Globus pallidus (tissue), 1 donor: Measurements from ENCODE around the gene TP53RK.
"Not testable (repeated sequence)": the region's sequence is repeated elsewhere in the genome, so short reads cannot be mapped to it uniquely, and the experiment has no call there.

ENCODE experiments used
- DNase-seq: peaks from one replicate; pipeline ENCODE4 v3.0.0-alpha.2; 2015; ENCODE audit warnings: low spot score

The TP53RK gene

DNA sequence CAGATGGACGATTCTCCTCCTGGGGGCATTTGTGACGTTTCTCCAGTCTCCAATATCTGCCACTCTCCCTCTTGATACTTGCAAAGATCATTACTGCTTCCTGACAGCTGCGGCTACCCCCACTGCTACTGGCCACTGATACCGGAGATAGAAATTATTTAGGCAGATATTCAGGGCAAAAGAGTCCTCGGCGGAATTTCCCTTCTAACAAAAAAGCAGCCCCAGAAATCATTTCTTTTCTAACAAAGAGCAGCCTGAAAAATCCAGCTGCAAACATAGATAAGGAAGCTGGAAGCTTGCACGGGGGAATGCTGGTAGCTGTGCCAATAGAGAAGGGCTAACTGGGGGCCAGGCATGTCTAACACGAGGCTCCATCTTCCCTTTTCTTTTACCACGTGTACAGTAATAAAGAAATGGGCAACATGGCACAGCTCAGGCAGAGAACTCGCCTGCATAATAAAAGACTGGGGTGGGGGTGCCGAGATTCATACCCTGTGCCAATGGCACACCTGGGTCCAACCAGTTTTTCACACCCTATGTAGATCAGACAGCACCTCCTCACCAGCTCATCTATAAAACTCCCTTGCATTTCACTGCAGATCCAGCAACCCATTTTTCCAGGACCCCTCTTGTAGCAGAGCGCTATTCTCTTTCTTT lies 6.1 kb downstream of the TP53RK start:
- DNase-seq = no peak

DNA sequence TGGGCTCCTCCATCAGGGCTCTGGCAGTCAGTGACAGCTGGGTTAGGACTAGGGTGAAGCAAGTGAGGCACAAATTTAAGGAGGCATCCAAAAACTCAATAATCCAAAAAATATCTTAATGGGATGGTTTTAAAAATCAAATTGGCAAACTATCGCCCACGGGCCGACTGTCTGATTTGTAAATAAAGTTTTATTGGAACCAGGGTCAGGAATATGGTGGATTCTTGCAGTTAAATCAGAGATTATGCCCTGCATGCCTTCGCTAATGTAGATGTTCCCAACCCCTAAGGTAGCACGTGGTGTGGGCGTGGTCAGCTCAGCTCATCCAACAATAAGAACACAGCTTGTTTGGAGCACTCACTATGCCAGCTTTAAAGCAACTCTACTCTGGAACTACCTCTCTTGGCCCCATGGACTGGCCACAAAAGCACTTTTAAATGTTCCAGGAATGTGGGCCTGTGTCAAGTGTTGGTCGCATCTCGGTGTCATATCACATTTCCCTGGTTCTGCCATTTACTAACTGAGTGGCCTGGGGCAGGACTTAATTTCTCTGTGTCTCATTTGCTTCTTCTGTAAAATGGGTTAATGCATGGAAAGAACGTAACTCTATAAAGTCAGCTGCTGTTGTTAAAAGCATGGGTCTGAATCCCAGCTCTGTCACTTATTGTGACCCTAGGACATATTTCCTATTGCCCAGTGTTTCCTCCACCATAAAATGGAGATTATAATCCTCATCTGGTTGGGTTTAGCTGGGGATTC lies 7.0 kb downstream of the TP53RK start:
- DNase-seq = no peak

DNA sequence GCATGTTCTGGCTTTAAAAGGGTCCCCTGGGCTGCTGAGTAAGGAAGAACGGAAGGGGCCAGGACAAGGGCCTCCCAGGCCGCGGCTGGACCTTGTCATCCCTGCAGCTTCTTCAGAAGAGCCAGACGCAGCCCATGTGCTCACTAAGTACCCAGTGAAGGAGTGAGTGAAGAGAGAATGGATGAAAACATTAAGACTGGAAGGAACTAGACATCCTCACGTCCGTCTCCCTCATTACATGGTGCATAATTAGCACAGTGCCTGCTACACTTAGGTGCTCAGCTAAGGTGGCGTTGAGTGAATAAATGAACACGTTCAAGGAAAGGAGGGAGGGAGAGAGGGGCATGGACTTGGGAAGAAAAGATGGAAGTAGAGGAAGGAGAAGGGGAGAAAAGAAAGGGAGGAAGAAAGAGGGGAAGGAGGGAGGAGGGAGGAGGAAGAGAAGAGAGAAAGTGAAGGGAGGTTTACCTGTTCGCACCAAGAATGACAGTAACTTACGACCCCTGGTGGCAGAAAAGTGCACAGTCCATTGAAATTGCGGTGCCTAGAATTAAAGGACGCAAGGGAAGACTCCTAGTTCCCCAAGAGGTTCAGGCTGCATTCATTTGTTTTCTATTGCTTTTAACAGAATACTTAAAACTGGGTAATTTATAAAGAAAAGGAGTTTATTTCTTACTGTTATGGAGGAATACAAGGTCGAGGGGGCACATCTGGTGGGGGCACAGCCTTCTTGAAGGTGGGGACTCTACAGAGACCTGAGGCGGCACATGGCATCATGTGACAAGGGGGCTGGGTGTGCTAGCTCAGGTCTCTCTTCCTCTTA lies 8.0 kb downstream of the TP53RK start:
- DNase-seq = peak; percentile 58

DNA sequence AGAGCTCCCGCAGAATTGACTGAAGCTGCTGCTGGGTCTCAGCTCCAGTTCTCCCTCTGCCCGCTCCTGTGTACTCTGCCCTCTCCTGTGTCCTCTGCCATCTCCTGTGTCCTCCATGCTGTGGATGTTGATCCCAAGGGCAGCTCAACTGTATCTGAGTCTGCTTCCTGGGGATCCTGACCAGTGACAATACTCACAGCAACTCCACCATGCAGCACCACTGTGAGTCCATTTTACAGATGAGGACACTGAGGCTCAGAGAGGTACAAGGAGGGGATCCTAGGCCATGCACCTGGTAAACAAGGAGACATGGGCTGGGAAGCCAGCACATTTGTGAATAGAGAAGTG lies 8.6 kb downstream of the TP53RK start:
- DNase-seq = no peak

DNA sequence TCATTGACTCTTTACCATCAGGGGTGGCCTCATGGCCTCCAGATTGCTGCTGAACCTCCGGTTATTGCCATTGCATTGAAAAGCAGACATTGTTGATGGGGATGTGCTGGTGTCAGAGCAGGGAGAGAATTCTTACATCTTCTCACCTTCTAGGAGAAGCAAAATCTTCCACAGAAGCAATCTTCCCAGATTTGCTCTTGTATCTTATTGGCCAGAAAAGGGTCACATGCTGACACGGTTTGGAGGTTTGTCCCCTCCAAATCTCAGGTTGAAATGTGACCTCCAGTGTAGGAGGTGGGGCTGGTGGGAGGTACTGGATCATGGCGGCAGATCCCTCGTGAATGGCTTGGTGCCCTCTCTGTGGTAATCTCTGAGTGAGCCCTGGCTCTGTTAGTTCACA lies 10.7 kb downstream of the TP53RK start:
- DNase-seq = no peak

DNA sequence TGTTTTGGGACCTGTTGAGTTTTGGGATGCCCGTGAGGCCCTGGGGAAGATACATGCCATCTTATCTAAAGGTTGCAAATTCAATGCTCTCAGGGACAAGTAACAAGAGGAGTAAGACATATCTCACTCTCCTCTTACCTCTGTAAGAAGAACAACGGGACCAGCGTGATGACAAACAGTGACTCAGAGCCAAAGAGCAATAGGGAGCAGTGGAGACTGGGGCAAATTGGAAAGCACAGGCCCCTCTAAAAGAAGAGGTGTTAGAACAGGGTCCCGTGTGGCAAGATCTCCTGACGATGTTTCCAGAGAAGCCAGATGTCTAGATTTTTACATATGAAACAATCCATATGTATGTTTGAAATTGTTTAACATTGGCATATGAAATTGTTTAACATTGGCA lies 11.6 kb downstream of the TP53RK start:
- no peak for DNase-seq

DNA sequence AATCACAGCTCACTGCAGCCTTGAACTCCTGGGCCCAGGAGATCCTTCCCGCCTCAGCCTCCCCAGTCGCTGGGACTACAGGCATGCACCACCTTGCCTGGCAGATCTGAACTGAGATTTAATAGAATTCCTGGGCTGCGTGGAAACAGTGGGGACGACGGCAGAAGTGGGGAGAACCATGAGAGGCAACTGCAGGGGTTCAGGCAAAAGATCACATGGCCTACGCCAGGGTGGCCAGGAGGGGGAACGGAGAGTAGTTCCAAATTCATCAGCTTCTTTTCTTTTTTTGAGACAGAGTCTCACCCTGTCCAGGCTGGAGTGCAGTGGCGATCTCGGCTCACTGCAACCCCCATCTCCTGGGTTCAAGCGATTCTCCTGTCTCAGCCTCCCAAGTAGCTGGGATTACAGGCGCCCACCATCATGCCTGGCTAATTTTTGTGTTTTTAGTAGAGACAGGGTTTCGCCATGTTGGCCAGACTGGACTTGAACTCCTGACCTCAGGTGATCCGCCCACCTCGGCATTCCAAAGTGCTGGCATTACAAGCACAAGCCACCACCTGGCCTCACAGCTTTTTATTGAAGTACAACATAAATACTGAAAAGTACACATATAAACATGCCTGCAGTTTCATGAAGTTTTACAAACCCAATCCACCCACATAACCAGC lies 12.5 kb downstream of the TP53RK start:
- not testable (repeated sequence) for DNase-seq

DNA sequence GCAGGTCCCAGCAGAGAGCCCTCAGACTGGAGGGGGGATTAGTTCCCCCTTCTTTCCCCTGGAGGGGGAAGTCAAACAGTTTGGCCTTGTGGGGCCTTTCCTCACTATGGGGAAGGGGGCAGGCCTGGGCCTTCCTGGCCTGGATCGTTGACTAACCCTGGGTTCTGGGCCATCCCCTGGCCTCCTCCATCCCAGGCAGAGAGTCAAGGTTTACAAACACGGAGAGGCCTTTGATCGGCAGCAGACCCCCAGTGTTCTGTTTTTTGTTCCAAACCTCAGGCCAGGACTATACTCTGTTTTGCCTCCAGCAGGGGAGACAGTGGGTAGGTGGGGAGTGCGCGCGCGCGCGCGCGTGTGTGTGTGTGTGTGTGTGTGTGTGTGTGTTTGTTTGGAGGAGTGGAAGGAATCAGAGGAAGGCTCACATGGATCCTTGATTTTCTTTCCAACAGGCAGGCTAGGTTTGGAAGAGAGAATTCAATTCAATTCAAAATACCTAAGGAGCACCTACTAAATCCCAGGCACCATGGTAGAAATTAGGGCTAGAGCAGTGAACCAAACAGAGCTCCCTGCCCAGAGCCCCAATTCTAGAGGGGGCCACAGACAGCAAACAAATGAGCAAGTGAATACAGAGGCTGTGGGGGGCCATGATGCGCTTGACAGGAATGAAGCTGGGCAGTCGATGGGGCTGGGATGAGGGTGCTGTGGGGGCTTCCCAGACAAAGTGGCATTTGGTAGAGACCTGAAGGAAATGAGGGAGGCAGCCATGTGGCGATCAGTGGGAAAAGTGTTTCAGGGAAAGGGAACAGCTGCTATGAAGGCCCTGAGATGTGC lies 14.8 kb downstream of the TP53RK start:
- DNase-seq = no peak

DNA sequence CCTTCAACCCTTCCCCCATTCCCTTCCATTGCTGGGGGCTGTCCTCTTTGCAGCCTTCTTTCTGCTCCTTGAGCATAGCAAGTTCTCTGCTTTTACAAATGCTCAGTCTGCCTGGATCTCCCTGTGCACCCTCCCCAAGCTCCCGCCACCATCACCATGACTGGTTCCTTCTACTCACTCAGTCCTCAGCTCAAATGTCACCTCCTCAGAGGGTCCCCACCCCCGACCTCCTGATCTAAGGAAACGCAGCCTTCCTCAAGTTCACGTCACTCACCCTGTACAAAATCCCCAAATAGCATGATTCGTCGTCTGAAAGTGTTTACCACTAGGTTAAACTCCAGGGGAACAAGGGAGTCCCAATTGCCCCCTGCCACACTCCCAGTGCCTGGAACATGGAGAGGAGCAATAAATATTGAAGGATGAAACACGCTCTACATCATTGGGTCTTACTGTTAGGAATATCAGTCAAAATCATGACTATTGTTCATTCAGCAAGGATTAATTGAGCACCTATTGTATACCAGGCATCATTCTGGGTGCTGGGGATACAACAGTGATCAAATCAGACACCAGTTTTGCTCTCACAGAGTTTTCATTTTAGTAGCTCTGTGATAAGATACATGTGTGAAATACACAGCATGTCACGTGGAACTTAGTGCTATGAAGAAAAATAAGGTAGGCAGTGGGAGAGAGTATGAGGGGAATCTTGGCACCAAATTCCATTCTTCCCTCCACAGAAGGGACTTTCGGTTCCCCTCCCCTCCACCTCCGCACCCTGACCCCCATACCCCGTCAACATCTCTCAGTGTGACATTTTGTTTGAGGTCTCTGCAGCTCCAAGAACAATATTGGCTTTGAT lies 15.6 kb downstream of the TP53RK start:
- no peak for DNase-seq

DNA sequence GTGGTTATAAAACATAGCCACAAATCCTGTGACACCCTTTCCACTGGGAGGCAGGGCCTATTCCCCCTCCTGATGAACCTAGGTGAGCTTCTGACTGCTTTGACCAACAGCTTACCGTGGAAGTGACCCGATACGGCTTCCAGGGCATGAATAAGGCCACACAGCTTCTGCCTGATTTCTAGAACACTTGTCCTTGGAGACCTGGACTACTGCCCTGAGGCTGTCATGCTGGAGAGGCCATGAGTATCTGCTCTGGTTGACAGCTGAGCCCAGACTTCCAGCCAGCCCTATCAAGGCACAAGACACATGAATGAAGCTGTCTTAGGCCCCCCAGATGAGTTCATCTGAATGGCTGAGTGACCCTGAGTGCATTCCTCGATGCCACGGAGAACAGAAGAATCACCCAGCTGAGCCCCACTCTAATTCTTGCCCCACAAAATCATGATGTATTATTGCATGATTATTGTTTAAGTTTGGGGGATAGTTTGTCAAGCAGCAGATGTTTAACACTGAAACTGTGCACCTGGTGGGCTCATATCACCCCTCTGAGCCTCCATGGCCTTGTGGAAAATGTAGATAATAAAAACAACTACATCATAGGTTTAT lies 16.6 kb downstream of the TP53RK start:
- DNase-seq = no peak

DNA sequence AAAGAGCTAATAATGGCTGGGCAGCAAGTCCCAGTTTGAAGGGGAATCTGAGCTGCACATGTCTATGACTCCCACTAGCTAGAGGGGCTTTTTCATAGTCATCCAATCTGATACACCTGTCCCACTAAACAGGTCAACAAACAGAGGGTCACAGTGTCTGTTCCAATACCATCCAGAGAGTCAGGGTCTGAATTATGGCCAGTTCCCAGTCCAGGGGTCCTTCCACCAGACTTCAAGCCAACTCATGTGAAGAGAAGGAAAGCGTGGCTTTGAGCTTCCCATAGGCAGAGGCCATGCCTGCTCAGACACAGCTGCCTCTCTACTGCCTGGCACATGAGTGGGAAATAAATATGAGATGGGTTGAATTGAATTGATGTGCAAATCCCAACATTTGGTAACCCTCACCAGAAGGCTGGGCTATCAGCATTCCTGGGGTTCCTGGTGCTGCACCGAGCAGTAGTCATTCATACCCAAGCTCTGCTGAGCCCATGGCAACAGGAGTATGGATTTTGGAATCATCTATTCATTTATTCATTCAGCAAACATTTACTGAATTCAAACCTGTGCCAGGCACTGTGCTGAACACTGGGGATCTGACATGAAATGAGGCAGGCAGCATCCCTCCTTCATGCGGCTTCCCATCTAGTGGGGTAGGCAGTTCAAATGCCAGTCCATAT lies 17.2 kb downstream of the TP53RK start:
- DNase-seq = no peak

DNA sequence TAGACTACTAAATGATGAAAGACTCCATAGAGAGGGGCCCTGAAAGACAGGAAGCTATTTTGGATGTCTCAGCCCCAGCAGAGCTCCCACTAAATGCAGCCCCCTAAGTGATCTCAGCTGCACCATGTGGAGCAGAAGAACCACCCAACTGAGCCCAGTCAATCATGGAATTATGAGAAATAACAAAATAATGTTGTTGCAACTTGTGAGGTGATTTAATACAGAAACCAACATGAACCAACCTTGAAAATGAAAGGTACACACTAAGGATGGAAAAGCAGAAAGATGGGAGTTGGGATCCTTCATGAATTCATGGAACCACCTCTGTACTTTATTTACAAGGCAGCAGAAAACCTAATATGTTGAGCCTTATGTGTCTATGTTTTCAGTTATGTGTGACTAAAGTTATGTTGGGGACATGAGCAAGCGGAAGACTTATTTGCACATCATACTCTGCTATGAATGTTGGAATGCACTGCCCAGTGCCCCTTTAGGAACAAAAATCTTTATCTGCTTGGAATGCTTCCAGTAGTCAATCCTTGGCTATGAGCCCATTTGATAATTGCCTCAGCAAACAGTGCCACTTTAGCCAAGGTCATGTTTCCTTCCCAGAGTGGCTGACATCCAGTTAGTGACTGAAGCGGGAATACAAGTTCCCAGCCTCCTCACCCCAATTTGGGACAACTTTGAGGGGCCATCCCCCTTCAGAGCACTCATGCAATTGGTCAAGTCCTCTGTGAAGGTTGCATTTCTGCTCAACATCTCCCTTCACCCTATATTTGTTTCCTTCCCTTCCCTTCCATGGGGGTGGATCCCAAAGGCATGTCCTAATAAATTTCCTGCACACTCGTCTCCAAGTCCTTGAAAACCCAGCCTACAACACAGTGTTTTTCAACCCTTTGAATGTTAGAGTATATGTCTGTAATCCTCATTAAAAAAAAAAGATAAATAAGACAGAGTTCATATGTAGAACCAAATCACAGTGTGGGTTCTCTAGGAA lies 18.4 kb downstream of the TP53RK start:
- no peak for DNase-seq

DNA sequence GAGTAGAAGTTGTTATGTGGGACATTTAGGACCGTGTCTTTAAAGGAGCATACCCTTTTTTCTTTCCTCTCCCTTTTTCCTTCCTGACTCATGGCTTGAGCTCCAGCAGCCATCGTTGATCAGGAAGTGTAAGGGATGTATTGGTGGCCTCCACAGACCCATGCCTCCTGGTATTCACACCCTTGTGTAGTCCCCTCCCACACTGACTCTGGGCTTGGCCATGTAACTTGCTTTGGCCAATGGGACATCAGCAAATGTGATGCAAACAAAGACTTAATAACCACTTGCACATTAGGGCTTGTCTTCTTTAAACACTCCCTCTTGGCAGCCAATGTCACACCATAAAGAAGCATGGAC lies 19.0 kb downstream of the TP53RK start:
- DNase-seq = no peak

DNA sequence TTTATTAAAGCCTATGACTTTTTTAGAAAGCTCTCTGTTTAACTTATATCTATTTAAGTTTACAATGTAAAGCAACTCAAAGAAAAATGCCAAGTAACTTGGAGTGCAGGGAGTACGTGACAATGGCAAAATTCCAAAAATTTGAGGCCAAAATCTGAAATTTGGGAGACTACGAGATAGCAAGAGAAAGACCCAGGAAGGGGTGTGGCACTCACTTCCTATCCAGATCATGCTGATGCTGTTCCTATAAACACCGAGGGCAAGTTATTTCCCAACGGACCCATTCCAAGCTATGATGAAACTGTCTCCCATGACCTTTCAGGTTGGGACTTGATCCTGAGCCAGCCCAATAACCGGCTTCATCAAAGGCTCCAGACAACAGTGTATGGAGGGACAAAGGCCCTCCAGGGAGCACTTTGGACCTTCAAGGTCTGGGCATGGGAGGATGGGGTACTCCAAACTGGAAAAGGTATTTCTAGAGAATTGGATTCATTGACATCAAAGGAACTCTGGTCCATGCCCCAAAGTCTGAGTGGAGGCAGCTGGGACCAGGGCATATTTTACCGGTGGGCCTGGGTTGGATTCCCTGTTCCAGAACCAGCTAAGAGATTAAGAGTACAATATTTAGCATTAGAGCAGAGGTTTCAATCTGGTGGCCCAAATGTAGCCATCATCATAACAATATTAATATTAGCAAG lies 22.3 kb downstream of the TP53RK start:
- DNase-seq = no peak

DNA sequence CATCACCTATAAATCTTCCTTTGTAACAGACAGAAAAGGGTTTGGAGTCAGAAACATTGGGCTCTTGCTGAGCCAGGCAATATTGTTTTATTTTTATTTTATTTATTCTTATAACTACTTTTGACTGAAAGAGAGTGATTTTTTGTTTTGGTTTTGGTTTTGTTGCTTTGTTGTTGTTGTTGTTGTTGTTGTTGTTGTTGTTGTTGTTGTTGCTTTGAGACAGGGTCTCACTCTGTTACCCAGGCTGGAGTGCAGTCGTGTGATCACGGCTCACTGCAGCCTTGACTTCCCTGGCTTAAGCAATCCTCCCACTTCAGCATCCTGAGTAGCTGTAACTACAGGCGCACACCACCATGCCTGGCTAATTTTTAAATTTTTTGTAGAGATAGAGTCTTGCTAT lies 22.9 kb downstream of the TP53RK start:
- no peak for DNase-seq

DNA sequence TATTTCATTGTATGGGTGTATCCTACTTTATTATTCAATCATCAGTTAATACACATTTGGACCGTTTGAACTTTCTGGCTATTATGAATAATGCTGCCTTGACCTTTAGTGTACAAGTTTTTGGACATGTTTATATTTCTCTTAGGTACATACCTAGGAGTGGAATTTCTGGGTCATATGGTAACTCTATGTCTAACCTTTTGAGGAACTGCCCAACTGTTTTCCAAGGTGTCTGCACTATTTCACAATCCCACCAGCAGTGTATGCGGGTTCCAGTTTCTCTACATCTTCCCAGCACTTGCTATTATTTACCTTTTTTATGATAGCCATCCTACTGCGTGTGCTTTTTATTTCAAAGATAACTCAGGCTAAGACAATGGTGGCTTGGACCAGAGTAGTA lies 23.6 kb downstream of the TP53RK start:
- DNase-seq = no peak

DNA sequence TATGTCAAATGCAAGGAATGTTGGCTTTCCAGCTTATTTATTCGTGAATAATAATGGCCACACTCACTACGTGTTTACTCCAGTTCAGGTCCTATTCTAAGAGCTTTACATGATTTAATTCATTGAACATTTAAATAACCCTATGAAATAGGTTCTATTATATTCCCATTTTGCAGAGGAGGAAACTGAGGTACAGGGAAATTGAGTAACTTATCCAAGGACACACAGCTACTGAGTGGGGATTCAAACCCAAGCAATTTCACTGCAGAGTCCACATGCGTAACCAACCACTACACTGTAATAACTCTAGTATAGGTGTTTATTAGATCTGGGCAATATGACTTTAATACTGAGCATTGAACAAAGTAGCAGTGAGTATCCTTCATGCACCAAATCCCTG lies 25.7 kb downstream of the TP53RK start:
- DNase-seq = no peak

DNA sequence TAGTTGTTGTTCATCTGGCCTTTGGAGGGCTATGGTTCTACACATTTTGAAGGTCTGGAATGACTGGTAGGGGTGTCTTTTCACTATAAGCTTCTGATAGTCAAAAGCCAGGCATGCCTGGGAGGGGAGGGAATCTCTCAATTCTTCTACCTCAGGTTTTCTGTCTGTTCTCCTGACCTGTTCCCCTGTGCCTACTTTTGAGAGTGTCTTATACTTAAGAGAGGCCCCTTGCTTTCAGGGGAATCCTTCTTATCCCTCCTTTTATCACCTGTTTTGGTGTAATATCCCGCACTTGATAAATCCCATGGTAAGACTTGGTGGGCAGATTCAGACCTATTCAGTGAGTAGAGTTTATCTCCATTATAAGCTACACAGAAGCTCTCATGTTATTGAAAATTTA lies 27.6 kb downstream of the TP53RK start:
- no peak for DNase-seq
